Urinary bladder (tissue), 4 donors: ENCODE results near the gene LSM10. TPM values are rescaled to one million over a fixed set of nuclear protein-coding genes. Genes with fewer than 3 reads are reported as not detected.

ENCODE experiments used
- DNase-seq: peaks from one replicate; pipeline ENCODE4 v3.0.0-alpha.2; 2015; ENCODE audit errors: extremely low spot score
- H3K27ac ChIP-seq: one replicate; pipeline ENCODE4 v1.5.1; 2013; ENCODE audit warnings: low read depth, mild to moderate bottlenecking, moderate library complexity
- H3K36me3 ChIP-seq: one replicate; pipeline ENCODE4 v1.6.1; 2013; ENCODE audit warnings: mild to moderate bottlenecking, moderate library complexity; ENCODE audit not compliant: insufficient read depth
- H3K4me1 ChIP-seq: one replicate; pipeline ENCODE4 v1.6.1; 2013; ENCODE audit warnings: mild to moderate bottlenecking, moderate library complexity; ENCODE audit not compliant: insufficient read depth
- H3K4me3 ChIP-seq: one replicate; pipeline ENCODE4 v1.5.1; 2013; ENCODE audit warnings: low read depth, low read length
- WGBS: extraction: QIAGEN DNeasy Blood & Tissue Kit; methylation state at CpG from one replicate; pipeline ENCODE4 v1.1.7; 2013; 5-methylcytosine and 5-hydroxymethylcytosine counted together
- polyA plus RNA-seq: library from polyadenylated mRNA; stranded (reverse); fragments of 200-250 nt; gene quantifications from one replicate; pipeline ENCODE4 v1.2.3, GENCODE V29; 2013
- total RNA-seq: library from RNA; depleted of rRNA; stranded (reverse); fragments of >200 nt; gene quantifications from one replicate; pipeline ENCODE4 v1.2.3, GENCODE V29; 2014
- donor health status: healthy with polysubstance abuse.
- donor health status: healthy.

LSM10 gene
- total and polyA plus RNA-seq, 2 donors, result 4.1 to 78.9 TPM

- no peaks in the 10 kb centered on the region for H3K36me3 ChIP-seq
- WGBS, result 91% methylated on average over 10 of the region's 10 CpGs
- no peaks in the 10 kb centered on the region for H3K4me1 ChIP-seq
- DNase-seq, result no peak
- no peak overlapping the region for H3K27ac ChIP-seq
- H3K4me3 ChIP-seq, result no peak overlapping the region
These were observed 2.8 kb upstream of the LSM10 start for GRCh38 chr1:36400514-36400824.

- Histone ChIP-seq H3K27ac (no peak overlapping the region), H3K4me1 (no peaks in the 10 kb centered on the region), H3K36me3 (no peaks in the 10 kb centered on the region), H3K4me3 (no peak overlapping the region)
- DNase-seq, result no peak
- 82% methylated on average over 7 of the region's 7 CpGs for WGBS
These were observed 766 bp upstream of the LSM10 start for GRCh38 chr1:36398370-36398977.

- WGBS, result 3% methylated on average over 5 of the region's 5 CpGs
- H3K27ac ChIP-seq, result peak overlapping the region; percentile 90
- no peak for DNase-seq
- H3K4me3 ChIP-seq, result peak overlapping the region; percentile 84
- H3K36me3 ChIP-seq, result no peaks in the 10 kb centered on the region
- no peaks in the 10 kb centered on the region for H3K4me1 ChIP-seq
These were observed 678 bp downstream of the LSM10 start for GRCh38 chr1:36397083-36397377.

GRCh38 chr1:36396359-36396758, 1.3 kb downstream of the LSM10 start:
- no peak for DNase-seq
- Histone ChIP-seq H3K36me3 (no peaks in the 10 kb centered on the region), H3K4me1 (no peaks in the 10 kb centered on the region), H3K27ac (no peak overlapping the region), H3K4me3 (no peak overlapping the region)
- WGBS, result 76% methylated on average over 6 of the region's 6 CpGs

- Histone ChIP-seq H3K4me3 (no peak overlapping the region), H3K27ac (no peak overlapping the region), H3K4me1 (no peaks in the 10 kb centered on the region), H3K36me3 (no peaks in the 10 kb centered on the region)
- WGBS, result 95% methylated on average over 19 of the region's 19 CpGs
- no peak for DNase-seq
These were observed 4.0 kb downstream of the LSM10 start for GRCh38 chr1:36393686-36394085.

GRCh38 chr1:36392836-36393235, 4.9 kb downstream of the LSM10 start:
- 91% methylated on average over 4 of the region's 4 CpGs for WGBS

GRCh38 chr1:36391271-36391670, 6.4 kb downstream of the LSM10 start:
- no peak for DNase-seq

More at GRCh38 chr1:36392836-36393235, 4.9 kb downstream of the LSM10 start:
- Histone ChIP-seq H3K36me3 (no peaks in the 10 kb centered on the region), H3K27ac (no peak overlapping the region), H3K4me1 (no peaks in the 10 kb centered on the region), H3K4me3 (no peak overlapping the region)
- DNase-seq, result no peak

GRCh38 chr1:36390411-36390810, 7.3 kb downstream of the LSM10 start:
- WGBS, result 93% methylated on average over 2 of the region's 2 CpGs
- H3K4me1 ChIP-seq, result no peaks in the 10 kb centered on the region

More at GRCh38 chr1:36391271-36391670, 6.4 kb downstream of the LSM10 start:
- no peaks in the 10 kb centered on the region for H3K4me1 ChIP-seq
- no peaks in the 10 kb centered on the region for H3K36me3 ChIP-seq
- H3K4me3 ChIP-seq, result no peak overlapping the region
- H3K27ac ChIP-seq, result no peak overlapping the region
- WGBS, result 94% methylated on average over 8 of the region's 8 CpGs

GRCh38 chr1:36389999-36390398, 7.7 kb downstream of the LSM10 start:
- DNase-seq, result no peak
- Histone ChIP-seq H3K27ac (no peak overlapping the region), H3K4me1 (no peaks in the 10 kb centered on the region), H3K36me3 (no peaks in the 10 kb centered on the region), H3K4me3 (no peak overlapping the region)
- 87% methylated on average over 1 of the region's 1 CpG for WGBS

More at GRCh38 chr1:36390411-36390810, 7.3 kb downstream of the LSM10 start:
- no peak overlapping the region for H3K27ac ChIP-seq
- no peak overlapping the region for H3K4me3 ChIP-seq
- H3K36me3 ChIP-seq, result no peaks in the 10 kb centered on the region
- no peak for DNase-seq

- Histone ChIP-seq H3K27ac (no peak overlapping the region), H3K4me3 (no peak overlapping the region), H3K36me3 (no peaks in the 10 kb centered on the region), H3K4me1 (no peaks in the 10 kb centered on the region)
- WGBS, result 36% methylated on average over 2 of the region's 2 CpGs
- no peak for DNase-seq
These were observed 8.4 kb downstream of the LSM10 start for GRCh38 chr1:36389261-36389660.

- DNase-seq, result no peak
- no peaks in the 10 kb centered on the region for H3K36me3 ChIP-seq
- H3K4me1 ChIP-seq, result no peaks in the 10 kb centered on the region
- no peak overlapping the region for H3K4me3 ChIP-seq
- peak overlapping the region; percentile 97 for H3K27ac ChIP-seq
- 40% methylated on average over 10 of the region's 10 CpGs for WGBS
These were observed 10.4 kb downstream of the LSM10 start for GRCh38 chr1:36387141-36387949.

- H3K4me1 ChIP-seq, result no peaks in the 10 kb centered on the region
- H3K27ac ChIP-seq, result peak overlapping the region; percentile 97
- peak overlapping the region; percentile 51 for H3K4me3 ChIP-seq
- DNase-seq, result peak; percentile 87
- H3K36me3 ChIP-seq, result no peaks in the 10 kb centered on the region
- WGBS, result under 1% methylated on average over 14 of the region's 14 CpGs
These were observed 11.2 kb downstream of the LSM10 start for GRCh38 chr1:36386265-36387140.

GRCh38 chr1:36385410-36386264, 12.1 kb downstream of the LSM10 start, which contains the start of gene STK40:
TSS of gene STK40 (minus strand) at chr1:36385924. CDS start at chr1:36361332, 24,592 bp downstream.
- peak; percentile 98 for DNase-seq
- Histone ChIP-seq H3K4me1 (no peaks in the 10 kb centered on the region), H3K36me3 (no peaks in the 10 kb centered on the region), H3K4me3 (peak within 1 kb of the TSS; percentile 85), H3K27ac (peak within 1 kb of the TSS; percentile 97)
- under 1% methylated on average over 82 of the region's 82 CpGs for WGBS
